ENCODE data around the gene SFXN3. TPM values are rescaled to one million over a fixed set of nuclear protein-coding genes. Genes with fewer than 3 reads are reported as not detected.
A peak's percentile ranks its signal among the peaks of the same experiment; 100 is the strongest.

The SFXN3 gene
- total RNA-seq, 1 experiment from 2014 or later: 16.9 TPM

DNA sequence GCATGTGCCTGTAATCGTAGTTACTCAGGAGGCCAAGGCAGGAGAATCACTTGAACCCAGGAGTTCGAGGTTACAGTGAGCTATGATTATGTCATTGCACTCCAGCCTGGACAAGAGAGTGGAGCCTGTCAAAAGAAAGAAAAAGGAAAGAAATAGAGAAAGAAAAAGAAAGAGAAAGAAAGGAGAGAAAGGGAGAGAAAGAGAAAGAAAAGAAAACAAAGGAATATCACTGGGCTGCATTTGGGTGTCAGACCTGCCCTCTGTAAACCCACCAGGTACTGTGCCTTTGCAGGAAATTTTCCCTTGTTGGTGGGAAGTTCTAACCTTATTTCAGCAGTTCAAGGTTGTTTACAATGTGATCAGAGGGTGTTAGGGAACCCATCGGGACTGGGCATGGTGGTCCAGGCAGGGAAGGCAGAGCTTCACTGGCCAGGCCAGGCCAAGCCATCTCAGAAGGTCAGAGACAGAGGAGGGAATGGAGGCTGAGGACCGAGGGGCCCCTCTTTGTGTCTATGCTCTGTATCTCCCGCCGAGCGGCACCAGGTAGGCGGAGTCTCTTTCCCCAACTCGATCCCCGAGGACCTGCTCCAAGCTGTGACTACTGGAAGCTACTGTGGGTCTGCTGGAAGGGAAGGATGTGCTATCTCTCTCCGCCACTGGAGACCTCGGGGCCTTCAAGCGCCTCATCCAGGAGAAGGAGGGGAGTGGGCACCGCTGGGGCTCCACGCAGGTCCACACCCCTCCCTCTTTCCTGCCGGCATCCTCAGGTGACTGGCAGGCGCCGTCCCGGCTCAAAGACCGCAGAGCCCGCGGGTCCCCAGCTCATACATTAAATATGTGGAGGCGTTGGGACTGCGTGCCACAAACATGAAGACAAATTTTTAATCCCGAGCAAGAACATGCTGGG lies 15.6 kb downstream of the SFXN3 start:
- Histone ChIP-seq H3K27ac (ENCODE audit: low read depth, low read length, poor library complexity, severe bottlenecking) (peak overlapping the region; percentile 4), H3K4me1 (ENCODE audit: insufficient read depth, low read length, poor library complexity, severe bottlenecking) (peaks cover 41% of the 10 kb centered on the region), H3K36me3 (ENCODE audit: insufficient read depth, low read length, poor library complexity, severe bottlenecking) (no peaks in the 10 kb centered on the region), H3K27me3 (replicated peaks; ENCODE audit: insufficient read depth, low read depth, low read length, poor library complexity) (no peaks in the 10 kb centered on the region), H3K9me3 (ENCODE audit: low read depth, low read length, poor library complexity, severe bottlenecking) (no peaks in the 10 kb centered on the region), H3K4me3 (ENCODE audit: low read depth, low read length, poor library complexity, severe bottlenecking) (peak overlapping the region; percentile 32)
- peak; percentile 73 for DNase-seq (ENCODE audit: low spot score)
- POLR2A ChIA-PET (ENCODE audit: low non-redundant PET): no interaction called here
- intact Hi-C loops (cut with micrococcal nuclease; ENCODE audit: unreplicated experiment): loop anchor here (2.0 kb wide), 1 partner anchor 20 kb away; no protein-coding TSS in a partner anchor
- no TSS peak for BruUV-seq (replicated peaks)
- CTCF ChIA-PET: interaction anchor here (0.5 to 1.6 kb wide), 4 partner anchors 13 to 95 kb away, joined by 3 to 11 read pairs (median 4); partner anchors contain the start of gene KAZALD1
- no peak for TF ChIP-seq EZH2 (IDR thresholded peaks at IDR 0.05; ENCODE audit: borderline replicate concordance, low read depth, low read length, poor library complexity, severe bottlenecking)
- TF ChIP-seq, protein P1, sequence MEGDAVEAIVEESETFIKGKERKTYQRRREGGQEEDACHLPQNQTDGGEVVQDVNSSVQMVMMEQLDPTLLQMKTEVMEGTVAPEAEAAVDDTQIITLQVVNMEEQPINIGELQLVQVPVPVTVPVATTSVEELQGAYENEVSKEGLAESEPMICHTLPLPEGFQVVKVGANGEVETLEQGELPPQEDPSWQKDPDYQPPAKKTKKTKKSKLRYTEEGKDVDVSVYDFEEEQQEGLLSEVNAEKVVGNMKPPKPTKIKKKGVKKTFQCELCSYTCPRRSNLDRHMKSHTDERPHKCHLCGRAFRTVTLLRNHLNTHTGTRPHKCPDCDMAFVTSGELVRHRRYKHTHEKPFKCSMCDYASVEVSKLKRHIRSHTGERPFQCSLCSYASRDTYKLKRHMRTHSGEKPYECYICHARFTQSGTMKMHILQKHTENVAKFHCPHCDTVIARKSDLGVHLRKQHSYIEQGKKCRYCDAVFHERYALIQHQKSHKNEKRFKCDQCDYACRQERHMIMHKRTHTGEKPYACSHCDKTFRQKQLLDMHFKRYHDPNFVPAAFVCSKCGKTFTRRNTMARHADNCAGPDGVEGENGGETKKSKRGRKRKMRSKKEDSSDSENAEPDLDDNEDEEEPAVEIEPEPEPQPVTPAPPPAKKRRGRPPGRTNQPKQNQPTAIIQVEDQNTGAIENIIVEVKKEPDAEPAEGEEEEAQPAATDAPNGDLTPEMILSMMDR (conservative IDR thresholded peaks at IDR 0.05; ENCODE audit: low read depth, low read length): 0 out of 2 replicates have a peak, but pooled peaks have one; percentile 15

DNA sequence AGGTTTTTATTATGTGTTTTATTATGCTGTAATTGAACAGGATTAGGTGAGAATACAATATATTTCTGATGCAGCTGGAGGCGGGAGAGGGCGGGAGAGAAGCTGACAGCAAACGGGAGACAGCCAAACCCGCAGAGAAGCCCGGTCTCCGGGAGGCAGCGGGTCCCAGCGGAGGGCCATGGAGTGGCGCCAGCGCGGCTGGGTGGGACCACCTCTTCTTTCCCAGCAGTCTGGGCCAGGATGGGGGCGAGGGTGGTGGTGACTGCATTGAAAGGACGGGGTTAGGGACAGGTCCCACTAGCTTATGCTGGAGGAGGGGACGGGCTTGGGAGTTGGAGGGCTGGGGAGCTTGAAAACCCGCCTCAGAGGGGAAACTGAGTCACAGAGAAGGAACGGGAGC lies 16.2 kb downstream of the SFXN3 start:
- H3K36me3 ChIP-seq (ENCODE audit: insufficient read depth, low read length, poor library complexity, severe bottlenecking): no peaks in the 10 kb centered on the region
- intact Hi-C loops (cut with micrococcal nuclease; ENCODE audit: unreplicated experiment): loop anchor here (2.0 kb wide), 1 partner anchor 20 kb away; no protein-coding TSS in a partner anchor
- H3K27me3 ChIP-seq (replicated peaks; ENCODE audit: insufficient read depth, low read depth, low read length, poor library complexity): no peaks in the 10 kb centered on the region
- no peaks in the 10 kb centered on the region for H3K9me3 ChIP-seq (ENCODE audit: low read depth, low read length, poor library complexity, severe bottlenecking)
- H3K4me3 ChIP-seq (ENCODE audit: low read depth, low read length, poor library complexity, severe bottlenecking): peak overlapping the region; percentile 32
- H3K4me1 ChIP-seq (ENCODE audit: insufficient read depth, low read length, poor library complexity, severe bottlenecking): peaks cover 34% of the 10 kb centered on the region
- TF ChIP-seq EZH2 (IDR thresholded peaks at IDR 0.05; ENCODE audit: borderline replicate concordance, low read depth, low read length, poor library complexity, severe bottlenecking): no peak
- TF ChIP-seq, protein P1 (conservative IDR thresholded peaks at IDR 0.05; ENCODE audit: low read depth, low read length): no peak
- no peak overlapping the region for H3K27ac ChIP-seq (ENCODE audit: low read depth, low read length, poor library complexity, severe bottlenecking)
- ChIA-PET POLR2A (ENCODE audit: low non-redundant PET) (no interaction called here), CTCF (interaction anchor here (0.9 to 1.6 kb wide), 3 partner anchors 12 to 95 kb away, joined by 3 to 5 read pairs (median 3); partner anchors contain the start of gene KAZALD1)
- BruUV-seq (replicated peaks): no TSS peak
- no peak for DNase-seq (ENCODE audit: low spot score)

DNA sequence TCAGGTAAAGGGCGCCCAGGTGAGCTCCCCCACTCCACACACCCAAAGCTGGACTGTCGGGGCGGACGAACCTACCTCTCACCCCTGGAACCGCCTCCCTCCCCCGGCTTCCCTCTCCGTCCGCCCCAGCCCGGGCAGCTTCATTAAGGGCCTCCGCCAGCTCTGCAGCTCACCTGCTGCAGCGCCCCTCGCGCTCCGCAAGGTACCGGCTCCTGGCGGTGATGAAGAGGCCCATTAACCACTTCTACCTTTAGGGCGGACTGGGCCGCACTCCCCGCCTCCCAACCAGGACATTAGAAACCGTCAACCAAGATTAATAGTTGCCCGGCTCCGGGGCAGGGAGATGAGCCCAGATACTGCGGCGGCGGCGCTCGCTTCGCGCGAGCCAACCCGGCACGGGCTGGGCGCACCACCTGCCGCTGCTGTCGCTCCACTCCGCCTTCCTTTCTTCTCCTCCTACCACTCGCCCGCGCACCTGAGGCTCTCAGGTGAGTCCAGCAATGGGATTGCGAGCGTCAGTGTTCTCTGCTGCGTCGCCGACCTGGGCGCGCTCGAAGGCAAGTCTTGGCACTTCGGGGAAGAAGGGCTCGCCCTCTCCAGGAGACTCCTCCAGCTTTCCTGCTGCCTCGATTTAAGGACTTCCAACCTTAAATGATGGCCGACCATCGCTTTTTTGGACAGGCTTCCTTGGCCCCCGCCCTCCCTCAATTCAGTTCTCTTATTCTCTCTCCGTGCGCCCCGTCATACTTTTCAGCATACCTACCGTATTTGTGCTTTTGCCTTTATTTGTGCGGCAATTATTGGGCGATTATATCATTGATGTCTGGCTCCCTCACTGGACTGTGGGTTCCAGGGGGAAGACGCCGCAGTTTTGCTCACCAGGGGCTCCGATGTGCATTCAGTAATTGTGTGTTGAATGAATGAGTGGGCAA lies 17.2 kb downstream of the SFXN3 start:
- Histone ChIP-seq H3K9me3 (ENCODE audit: low read depth, low read length, poor library complexity, severe bottlenecking) (no peaks in the 10 kb centered on the region), H3K27me3 (replicated peaks; ENCODE audit: insufficient read depth, low read depth, low read length, poor library complexity) (no peaks in the 10 kb centered on the region), H3K4me3 (ENCODE audit: low read depth, low read length, poor library complexity, severe bottlenecking) (no peak overlapping the region), H3K36me3 (ENCODE audit: insufficient read depth, low read length, poor library complexity, severe bottlenecking) (no peaks in the 10 kb centered on the region), H3K27ac (ENCODE audit: low read depth, low read length, poor library complexity, severe bottlenecking) (no peak overlapping the region), H3K4me1 (ENCODE audit: insufficient read depth, low read length, poor library complexity, severe bottlenecking) (peaks cover 28% of the 10 kb centered on the region)
- no peak for TF ChIP-seq EZH2 (IDR thresholded peaks at IDR 0.05; ENCODE audit: borderline replicate concordance, low read depth, low read length, poor library complexity, severe bottlenecking)
- TF ChIP-seq, protein P1 (conservative IDR thresholded peaks at IDR 0.05; ENCODE audit: low read depth, low read length): no peak
- no peak for DNase-seq (ENCODE audit: low spot score)
- intact Hi-C loops (cut with micrococcal nuclease; ENCODE audit: unreplicated experiment): loop anchor here (2.0 kb wide), 1 partner anchor 19 kb away; no protein-coding TSS in a partner anchor
- ChIA-PET POLR2A (ENCODE audit: low non-redundant PET) (no interaction called here), CTCF (no interaction called here)
- no TSS peak for BruUV-seq (replicated peaks)

Measured in A673 (cell line).